Mesothelial cell of epicardium (in vitro differentiated cells): ENCODE measurements around the gene ZFAND4. TPM values are rescaled to one million over a fixed set of nuclear protein-coding genes. Genes with fewer than 3 reads are reported as not detected.
"Not testable (repeated sequence)": the region's sequence is repeated elsewhere in the genome, so short reads cannot be mapped to it uniquely, and the experiment has no call there.

Source experiments
- DNase-seq, 2 experiments: peaks; one replicate each; pipeline ENCODE4 v3.0.0; 2021; ENCODE audit warnings: low spot score in 2 of 2; ENCODE audit not compliant: unreplicated experiment in 2 of 2
- H3K27ac Mint-ChIP-seq: 2 replicates; pipeline ENCODE4 v1.8.0; 2021; ENCODE audit warnings: mixed read lengths
- H3K27me3 Mint-ChIP-seq: 2 replicates; pipeline ENCODE4 v1.8.0; 2021; ENCODE audit warnings: low read depth, mixed read lengths
- H3K36me3 Mint-ChIP-seq: 2 replicates; pipeline ENCODE4 v1.8.0; 2021; ENCODE audit warnings: mixed read lengths
- H3K4me1 Mint-ChIP-seq: 2 replicates; pipeline ENCODE4 v1.8.0; 2021; ENCODE audit warnings: mixed read lengths
- H3K4me3 Mint-ChIP-seq: 2 replicates; pipeline ENCODE4 v1.8.0; 2021; ENCODE audit warnings: mild to moderate bottlenecking, moderate library complexity, mixed read lengths
- H3K9me3 Mint-ChIP-seq: 2 replicates; pipeline ENCODE4 v1.8.0; 2021; ENCODE audit warnings: mixed read lengths
- CTCF ChIP-seq: fragments of 200-600 bp; sonication (generic); IDR thresholded peaks from one replicate; pipeline ENCODE4 v1.5.0; 2021; ENCODE audit warnings: antibody characterized with exemption; ENCODE audit not compliant: unreplicated experiment
- total RNA-seq: library from RNA; stranded (reverse); gene quantifications from 3 replicates; pipeline ENCODE4 v1.2.1, GENCODE V29; 2021

ZFAND4 gene
- total RNA-seq, 1 donor from 2014 or later, result 20.2 TPM

- no peak for TF ChIP-seq CTCF
- no peaks in the 10 kb centered on the region for H3K4me1 Mint-ChIP-seq
Observed at GRCh38 chr10:45581582-45582385, 90.8 kb downstream of the ZFAND4 start.

GRCh38 chr10:45581216-45581549, 91.4 kb downstream of the ZFAND4 start:
- Mint-ChIP-seq H3K27me3 (no peaks in the 10 kb centered on the region), H3K4me1 (no peaks in the 10 kb centered on the region), H3K9me3 (peaks cover 16% of the 10 kb centered on the region), H3K27ac (no peak overlapping the region), H3K4me3 (no peak overlapping the region), H3K36me3 (peaks cover 13% of the 10 kb centered on the region)
- DNase-seq, result no peak
- no peak for TF ChIP-seq CTCF

More at GRCh38 chr10:45581582-45582385, 90.8 kb downstream of the ZFAND4 start:
- no peak for DNase-seq
- peaks cover 20% of the 10 kb centered on the region for H3K9me3 Mint-ChIP-seq
- H3K27me3 Mint-ChIP-seq, result no peaks in the 10 kb centered on the region
- peaks cover 16% of the 10 kb centered on the region for H3K36me3 Mint-ChIP-seq
- H3K27ac Mint-ChIP-seq, result no peak overlapping the region
- no peak overlapping the region for H3K4me3 Mint-ChIP-seq

GRCh38 chr10:45580371-45581215, 92.0 kb downstream of the ZFAND4 start:
- Mint-ChIP-seq H3K4me1 (no peaks in the 10 kb centered on the region), H3K36me3 (peaks cover 10% of the 10 kb centered on the region)
- no peak for DNase-seq

GRCh38 chr10:45578384-45578971, 94.1 kb downstream of the ZFAND4 start:
- Mint-ChIP-seq H3K36me3 (no peaks in the 10 kb centered on the region), H3K9me3 (no peaks in the 10 kb centered on the region), H3K27ac (no peak overlapping the region), H3K4me3 (no peak overlapping the region), H3K4me1 (no peaks in the 10 kb centered on the region), H3K27me3 (no peaks in the 10 kb centered on the region)
- no peak for TF ChIP-seq CTCF
- no peak for DNase-seq

More at GRCh38 chr10:45580371-45581215, 92.0 kb downstream of the ZFAND4 start:
- H3K4me3 Mint-ChIP-seq, result no peak overlapping the region
- no peaks in the 10 kb centered on the region for H3K27me3 Mint-ChIP-seq
- no peak overlapping the region for H3K27ac Mint-ChIP-seq
- peaks cover 12% of the 10 kb centered on the region for H3K9me3 Mint-ChIP-seq
- TF ChIP-seq CTCF, result no peak

GRCh38 chr10:45575966-45576597, 96.5 kb downstream of the ZFAND4 start:
- Mint-ChIP-seq H3K27ac (no peak overlapping the region), H3K9me3 (peaks cover 11% of the 10 kb centered on the region), H3K27me3 (no peaks in the 10 kb centered on the region), H3K36me3 (peaks cover 6% of the 10 kb centered on the region), H3K4me3 (no peak overlapping the region), H3K4me1 (no peaks in the 10 kb centered on the region)
- no peak for DNase-seq
- no peak for TF ChIP-seq CTCF

- peaks cover 16% of the 10 kb centered on the region for H3K9me3 Mint-ChIP-seq
- H3K4me1 Mint-ChIP-seq, H3K36me3 Mint-ChIP-seq, H3K27me3 Mint-ChIP-seq, H3K27ac Mint-ChIP-seq, DNase-seq, H3K4me3 Mint-ChIP-seq: not testable (repeated sequence)
Observed at GRCh38 chr10:45575032-45575761, 97.4 kb downstream of the ZFAND4 start.
